Measurements from ENCODE around the gene SULF2.
A peak's percentile ranks its signal among the peaks of the same experiment; 100 is the strongest.
"Not testable (repeated sequence)": the region's sequence is repeated elsewhere in the genome, so short reads cannot be mapped to it uniquely, and the experiment has no call there.

The SULF2 gene

DNA sequence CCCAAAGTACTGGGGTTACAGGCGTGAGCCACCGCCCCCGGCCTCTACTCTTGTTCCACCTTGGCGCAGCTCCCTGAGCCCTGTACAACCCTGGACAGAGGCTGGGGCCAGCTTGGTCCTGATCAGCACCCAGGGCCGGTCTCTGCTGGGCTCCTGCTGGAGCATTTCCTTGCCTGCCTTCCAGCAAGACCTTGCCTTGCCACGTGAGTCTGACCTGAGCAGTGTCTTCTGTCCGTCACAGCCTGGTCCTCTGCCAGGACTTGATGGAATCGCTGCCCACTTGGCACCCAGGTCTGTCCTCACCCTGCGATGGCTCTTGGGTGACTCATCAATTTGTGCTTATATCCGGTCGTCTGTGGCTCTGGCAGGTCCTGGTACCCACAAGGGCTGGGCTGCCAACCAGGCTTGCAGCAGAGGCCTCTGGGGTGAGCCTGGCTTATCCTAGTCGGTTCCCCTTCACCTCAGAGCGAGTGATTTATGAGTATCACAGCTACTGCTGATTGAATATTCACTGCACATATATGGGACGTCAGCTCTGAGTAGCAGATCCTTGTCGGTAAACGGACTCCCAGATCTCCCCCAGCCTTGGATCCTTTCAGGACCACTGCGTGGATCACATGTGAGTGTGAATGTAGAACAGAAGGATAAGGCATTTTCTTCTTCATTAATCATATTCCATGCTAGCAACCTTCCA, 10.1 kb upstream of the SULF2 start:
- DNase-seq: no peak
- no peak for ATAC-seq
- Mint-ChIP-seq H3K27me3 (peaks cover 3% of the 10 kb centered on the region), H3K4me3 (no peak overlapping the region), H3K27ac (no peak overlapping the region), H3K9me3 (no peaks in the 10 kb centered on the region), H3K36me3 (ENCODE audit: low read depth) (no peaks in the 10 kb centered on the region), H3K4me1 (peaks cover 4% of the 10 kb centered on the region)

GRCh38 chr20:47794264-47794663, 9.0 kb upstream of the SULF2 start:
- not testable (repeated sequence) for H3K4me3 Mint-ChIP-seq; ATAC-seq; H3K9me3 Mint-ChIP-seq; DNase-seq; H3K27me3 Mint-ChIP-seq; H3K4me1 Mint-ChIP-seq; H3K36me3 Mint-ChIP-seq (ENCODE audit: low read depth); H3K27ac Mint-ChIP-seq

GRCh38 chr20:47792021-47792618, 6.8 kb upstream of the SULF2 start:
- Mint-ChIP-seq H3K4me3 (no peak overlapping the region), H3K27ac (no peak overlapping the region), H3K27me3 (peaks cover 15% of the 10 kb centered on the region), H3K36me3 (ENCODE audit: low read depth) (no peaks in the 10 kb centered on the region), H3K4me1 (peaks cover 4% of the 10 kb centered on the region), H3K9me3 (no peaks in the 10 kb centered on the region)
- peak; percentile 24 for ATAC-seq
- DNase-seq: no peak

GRCh38 chr20:47791084-47791599, 5.9 kb upstream of the SULF2 start:
- H3K9me3 Mint-ChIP-seq: no peaks in the 10 kb centered on the region

GRCh38 chr20:47790580-47790965, 5.3 kb upstream of the SULF2 start:
- Mint-ChIP-seq H3K4me1 (peaks cover 8% of the 10 kb centered on the region), H3K27me3 (peaks cover 29% of the 10 kb centered on the region), H3K9me3 (no peaks in the 10 kb centered on the region), H3K36me3 (ENCODE audit: low read depth) (no peaks in the 10 kb centered on the region), H3K27ac (no peak overlapping the region), H3K4me3 (no peak overlapping the region)
- no peak for DNase-seq
- no peak for ATAC-seq

More at GRCh38 chr20:47791084-47791599, 5.9 kb upstream of the SULF2 start:
- no peak overlapping the region for H3K27ac Mint-ChIP-seq
- H3K4me1 Mint-ChIP-seq: peaks cover 5% of the 10 kb centered on the region
- ATAC-seq (no peak), DNase-seq (no peak)
- no peaks in the 10 kb centered on the region for H3K36me3 Mint-ChIP-seq (ENCODE audit: low read depth)
- H3K4me3 Mint-ChIP-seq: no peak overlapping the region
- peaks cover 25% of the 10 kb centered on the region for H3K27me3 Mint-ChIP-seq

DNA sequence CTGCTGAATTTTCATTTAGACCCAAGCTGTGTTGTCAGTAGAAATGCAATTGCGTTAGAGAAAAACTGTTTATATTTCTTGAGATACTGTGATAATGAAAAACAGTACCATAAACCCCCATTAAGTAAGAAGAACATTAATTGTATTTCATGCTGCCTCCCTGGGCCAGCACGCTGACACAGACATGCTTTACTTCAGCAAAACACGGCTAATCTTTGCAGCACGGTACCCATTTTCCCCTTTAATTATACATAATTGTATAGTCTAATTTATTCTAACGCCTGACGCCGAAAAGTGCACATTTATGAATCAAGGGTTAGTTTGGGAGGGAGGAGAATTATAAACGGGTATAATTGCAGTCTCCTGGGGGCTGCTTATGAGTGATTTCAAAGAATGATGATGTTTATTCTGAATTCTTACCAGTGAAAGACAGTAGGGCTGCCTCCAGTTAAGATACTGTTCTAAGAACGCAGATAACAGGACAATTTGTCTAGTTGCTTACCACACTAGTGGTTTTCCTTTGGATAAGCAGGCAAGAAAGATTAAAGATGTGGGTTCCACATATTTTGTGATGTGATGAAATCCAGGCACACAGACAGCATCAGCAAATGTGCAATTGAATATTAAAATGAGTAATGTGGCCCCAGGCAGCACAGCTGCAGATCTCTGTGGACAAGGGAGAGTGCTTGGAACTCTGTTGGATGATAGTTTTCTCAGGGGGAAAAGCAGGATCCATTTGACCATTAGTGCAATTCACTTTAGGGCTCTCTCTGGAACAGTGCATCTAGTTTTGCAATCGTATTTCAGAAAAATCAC, 4.7 kb upstream of the SULF2 start:
- no peak for ATAC-seq

GRCh38 chr20:47789081-47789763, 3.9 kb upstream of the SULF2 start:
- H3K4me1 Mint-ChIP-seq: peaks cover 13% of the 10 kb centered on the region
- DNase-seq (no peak), ATAC-seq (no peak)
- H3K27me3 Mint-ChIP-seq: peaks cover 34% of the 10 kb centered on the region
- H3K27ac Mint-ChIP-seq: no peak overlapping the region
- no peak overlapping the region for H3K4me3 Mint-ChIP-seq
- no peaks in the 10 kb centered on the region for H3K36me3 Mint-ChIP-seq (ENCODE audit: low read depth)
- no peaks in the 10 kb centered on the region for H3K9me3 Mint-ChIP-seq

More for the DNA sequence above, 4.7 kb upstream of the SULF2 start:
- DNase-seq: no peak
- Mint-ChIP-seq H3K36me3 (ENCODE audit: low read depth) (no peaks in the 10 kb centered on the region), H3K9me3 (no peaks in the 10 kb centered on the region), H3K4me3 (no peak overlapping the region), H3K27me3 (peaks cover 29% of the 10 kb centered on the region), H3K27ac (no peak overlapping the region), H3K4me1 (peaks cover 8% of the 10 kb centered on the region)

DNA sequence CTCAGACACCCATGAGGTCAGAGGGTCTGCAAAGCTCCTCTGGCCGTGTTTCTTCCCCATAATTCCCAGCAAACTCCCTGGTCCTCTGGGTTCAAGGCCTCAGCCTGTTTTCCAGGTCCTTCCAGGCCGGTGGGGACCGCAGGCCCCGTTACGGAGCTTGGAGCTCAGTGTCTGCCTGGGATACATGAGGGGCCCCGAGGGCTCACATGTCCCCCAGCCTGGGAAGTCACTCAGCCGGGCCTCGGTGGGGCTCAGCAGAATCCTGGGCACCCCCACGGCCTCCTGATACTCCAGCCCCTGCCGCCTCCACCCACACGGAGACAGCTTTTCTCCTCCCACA, 3.4 kb upstream of the SULF2 start:
- Mint-ChIP-seq H3K27ac (no peak overlapping the region), H3K27me3 (peaks cover 39% of the 10 kb centered on the region), H3K9me3 (no peaks in the 10 kb centered on the region), H3K36me3 (ENCODE audit: low read depth) (no peaks in the 10 kb centered on the region), H3K4me1 (peaks cover 17% of the 10 kb centered on the region), H3K4me3 (no peak overlapping the region)
- ATAC-seq (no peak), DNase-seq (no peak)

DNA sequence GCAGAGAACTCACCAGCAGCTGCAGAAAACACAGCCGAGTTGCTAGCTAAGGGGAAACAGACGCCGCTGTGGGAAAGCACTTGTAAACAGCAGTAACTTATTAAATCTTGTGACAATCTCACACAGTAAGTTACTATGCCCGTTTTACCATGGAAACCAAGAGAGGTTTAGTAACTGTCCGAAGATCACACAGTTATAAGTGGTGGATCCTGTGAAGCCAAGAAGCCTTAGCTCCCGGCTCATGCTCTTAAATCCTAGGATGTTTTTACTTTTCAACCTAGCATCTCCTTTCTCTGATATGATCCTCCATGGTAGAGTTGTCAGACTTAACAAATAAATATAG, 1.5 kb upstream of the SULF2 start:
- H3K27me3 Mint-ChIP-seq: peaks cover 56% of the 10 kb centered on the region
- peaks cover 17% of the 10 kb centered on the region for H3K4me1 Mint-ChIP-seq
- H3K9me3 Mint-ChIP-seq: no peaks in the 10 kb centered on the region
- no peak for ATAC-seq
- H3K4me3 Mint-ChIP-seq: no peak overlapping the region
- DNase-seq: no peak
- no peaks in the 10 kb centered on the region for H3K36me3 Mint-ChIP-seq (ENCODE audit: low read depth)
- H3K27ac Mint-ChIP-seq: no peak overlapping the region

DNA sequence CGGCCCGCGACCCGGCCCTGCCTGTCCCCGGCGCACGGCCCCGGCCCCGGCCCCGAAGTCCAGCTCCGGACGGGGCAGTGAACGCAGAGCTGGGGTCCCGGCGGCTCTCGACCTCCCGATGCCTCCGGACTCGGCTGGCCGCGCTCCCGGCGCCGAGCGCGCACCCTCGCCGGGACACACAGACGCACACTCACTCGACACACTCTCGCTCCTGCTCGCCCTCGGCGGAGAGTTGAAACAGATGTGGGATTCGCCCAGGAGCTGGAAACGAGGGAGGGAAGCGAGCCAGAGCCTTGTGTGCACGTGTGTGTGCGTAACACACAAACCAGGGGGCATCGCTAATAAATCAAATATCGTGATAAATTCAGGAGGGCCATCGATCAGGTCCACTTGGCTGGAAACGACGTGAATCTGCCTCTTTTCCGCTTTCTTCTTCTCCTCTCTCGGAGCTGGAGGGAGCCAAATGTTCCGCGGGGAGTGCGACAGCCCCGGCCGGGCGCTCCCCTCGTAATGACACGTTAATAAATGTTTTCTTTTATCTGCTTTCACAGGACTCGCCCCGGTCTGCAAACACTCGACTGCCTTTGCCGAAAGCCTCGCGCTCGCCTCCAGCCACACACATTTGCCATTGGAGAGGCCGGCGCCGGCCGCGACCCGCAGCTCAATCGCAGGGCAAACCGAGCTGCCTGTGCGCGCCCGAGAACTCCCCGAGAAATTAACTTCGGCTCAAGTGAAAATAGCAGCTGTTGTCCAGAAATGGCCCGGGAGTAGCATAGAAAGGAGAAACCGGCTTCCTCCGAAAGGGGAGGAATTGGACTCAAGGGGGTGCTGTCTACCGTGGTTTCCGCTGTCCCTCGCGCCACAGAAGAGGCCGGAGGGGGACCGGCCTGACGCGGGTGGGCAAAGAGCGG, 828 bp upstream of the SULF2 start:
- Mint-ChIP-seq H3K4me1 (peaks cover 17% of the 10 kb centered on the region), H3K36me3 (ENCODE audit: low read depth) (no peaks in the 10 kb centered on the region), H3K27me3 (peaks cover 55% of the 10 kb centered on the region), H3K4me3 (peak overlapping the region; percentile 52), H3K9me3 (no peaks in the 10 kb centered on the region), H3K27ac (no peak overlapping the region)
- peak; percentile 40 for ATAC-seq
- peak; percentile 31 for DNase-seq

GRCh38 chr20:47784599-47785310, 526 bp downstream of the SULF2 start:
- H3K9me3 Mint-ChIP-seq: no peaks in the 10 kb centered on the region
- H3K4me3 Mint-ChIP-seq: peak overlapping the region; percentile 40
- H3K36me3 Mint-ChIP-seq (ENCODE audit: low read depth): no peaks in the 10 kb centered on the region
- H3K27ac Mint-ChIP-seq: no peak overlapping the region
- H3K4me1 Mint-ChIP-seq: peaks cover 17% of the 10 kb centered on the region
- ATAC-seq (no peak), DNase-seq (no peak)
- H3K27me3 Mint-ChIP-seq: peaks cover 55% of the 10 kb centered on the region

- DNase-seq (no peak), ATAC-seq (no peak)
- Mint-ChIP-seq H3K36me3 (ENCODE audit: low read depth) (no peaks in the 10 kb centered on the region), H3K27me3 (peaks cover 52% of the 10 kb centered on the region), H3K4me3 (peak overlapping the region; percentile 40), H3K9me3 (no peaks in the 10 kb centered on the region), H3K4me1 (peaks cover 17% of the 10 kb centered on the region), H3K27ac (no peak overlapping the region)
These were observed 1.3 kb downstream of the SULF2 start for GRCh38 chr20:47783828-47784598.
